G401.6 (cell line): ENCODE results near the gene ROBO2.
"Not testable (repeated sequence)": the region's sequence is repeated elsewhere in the genome, so short reads cannot be mapped to it uniquely, and the experiment has no call there.

Experiments used
- FAIRE-seq: peaks from 2 replicates; lab custom pipeline; 2012; peaks lifted over from hg19 to GRCh38; lab: Jason Lieb, UNC

Gene ROBO2

DNA sequence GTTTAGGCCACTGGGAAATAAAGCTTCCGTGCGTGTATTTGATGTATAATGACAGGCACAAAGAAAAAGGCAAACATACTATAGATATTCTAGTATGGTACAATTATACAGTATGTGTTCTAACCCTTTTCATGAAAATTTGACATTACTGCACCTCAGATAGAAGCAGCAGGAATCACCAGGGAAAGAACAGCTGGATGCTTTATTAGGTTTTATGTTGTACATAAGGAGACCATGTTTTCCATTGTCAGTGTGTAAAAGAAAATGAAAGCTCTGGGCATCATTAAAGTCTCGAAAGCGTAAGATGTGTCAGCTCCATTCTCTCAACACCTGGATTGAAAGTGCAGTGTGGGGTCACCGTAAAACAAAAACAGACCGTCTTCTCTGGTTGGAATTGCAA lies 302.1 kb downstream of the ROBO2 start:
- no peak for FAIRE-seq

- no peak for FAIRE-seq
These were observed 302.8 kb downstream of the ROBO2 start for GRCh38 chr3:77342688-77343087.

GRCh38 chr3:77345009-77345408 lies 305.1 kb downstream of the ROBO2 start:
- no peak for FAIRE-seq

DNA sequence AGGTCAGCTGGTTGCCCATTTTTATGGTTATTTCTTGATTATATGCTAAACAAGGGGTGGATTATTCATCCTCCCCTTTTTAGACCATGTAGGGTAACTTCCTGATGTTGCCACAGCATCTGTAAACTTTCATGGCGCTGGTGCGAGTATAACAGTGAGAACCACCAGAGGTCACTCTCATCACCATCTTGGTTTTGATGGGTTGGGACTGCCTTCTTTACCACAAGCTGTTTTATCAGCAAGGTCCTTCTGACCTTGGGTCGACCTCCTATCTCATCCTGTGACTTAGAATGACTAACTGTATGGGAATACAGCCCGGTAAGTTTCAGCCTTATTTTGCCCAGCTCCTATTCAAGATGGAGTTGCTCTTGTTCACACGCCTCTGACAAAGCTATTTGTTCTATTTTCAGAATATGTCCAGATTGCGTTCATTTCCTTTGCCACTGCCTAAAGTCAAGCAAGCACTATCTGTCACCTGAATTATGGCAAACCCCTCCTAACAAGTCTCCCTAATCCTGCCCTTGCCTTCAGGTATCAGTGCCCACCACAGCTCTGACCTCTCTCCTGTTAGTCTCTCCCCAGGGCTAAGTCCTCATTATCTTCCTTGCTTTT lies 308.5 kb downstream of the ROBO2 start:
- FAIRE-seq = no peak

DNA sequence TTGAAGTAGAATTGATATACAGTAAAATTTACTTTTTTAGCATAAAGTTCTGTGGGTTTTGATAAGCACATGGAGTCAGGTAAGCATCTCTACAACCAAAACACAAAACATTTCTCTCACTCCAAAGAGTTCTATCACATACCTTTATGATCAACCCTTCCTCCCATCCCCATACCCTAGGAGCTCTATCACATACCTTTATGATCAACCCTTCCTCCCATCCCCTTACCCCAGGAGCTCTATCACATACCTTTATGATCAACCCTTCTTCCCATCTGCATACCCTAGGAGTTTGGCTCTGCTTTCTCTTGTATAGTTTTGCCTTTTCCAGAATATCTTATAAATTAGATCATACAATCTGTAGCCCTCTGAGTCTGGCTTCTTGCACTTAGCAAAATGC lies 315.1 kb downstream of the ROBO2 start:
- no peak for FAIRE-seq

DNA sequence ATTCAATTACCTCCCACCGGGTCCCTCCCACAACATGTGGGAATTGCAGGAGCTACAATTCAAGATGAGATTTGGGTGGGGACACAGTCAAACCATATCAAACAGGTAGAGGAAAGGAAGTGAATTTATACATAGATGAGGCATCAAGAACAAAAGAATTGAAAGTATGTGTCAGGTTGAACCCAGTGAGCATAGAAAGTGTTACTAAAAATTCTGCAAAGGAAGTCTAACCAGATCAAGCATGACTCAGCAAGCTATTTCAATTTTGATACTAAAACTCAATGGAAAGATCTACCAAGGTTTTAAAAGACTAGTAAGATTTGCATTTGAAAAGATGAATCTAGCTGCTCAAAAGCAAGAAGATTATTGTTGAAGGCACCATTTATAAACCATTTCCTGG lies 323.0 kb downstream of the ROBO2 start:
- FAIRE-seq = no peak

GRCh38 chr3:77365152-77365551 lies 325.3 kb downstream of the ROBO2 start:
- FAIRE-seq = no peak

GRCh38 chr3:77370413-77370812 lies 330.5 kb downstream of the ROBO2 start:
- FAIRE-seq = no peak

GRCh38 chr3:77372018-77372417 lies 332.1 kb downstream of the ROBO2 start:
- FAIRE-seq = no peak

DNA sequence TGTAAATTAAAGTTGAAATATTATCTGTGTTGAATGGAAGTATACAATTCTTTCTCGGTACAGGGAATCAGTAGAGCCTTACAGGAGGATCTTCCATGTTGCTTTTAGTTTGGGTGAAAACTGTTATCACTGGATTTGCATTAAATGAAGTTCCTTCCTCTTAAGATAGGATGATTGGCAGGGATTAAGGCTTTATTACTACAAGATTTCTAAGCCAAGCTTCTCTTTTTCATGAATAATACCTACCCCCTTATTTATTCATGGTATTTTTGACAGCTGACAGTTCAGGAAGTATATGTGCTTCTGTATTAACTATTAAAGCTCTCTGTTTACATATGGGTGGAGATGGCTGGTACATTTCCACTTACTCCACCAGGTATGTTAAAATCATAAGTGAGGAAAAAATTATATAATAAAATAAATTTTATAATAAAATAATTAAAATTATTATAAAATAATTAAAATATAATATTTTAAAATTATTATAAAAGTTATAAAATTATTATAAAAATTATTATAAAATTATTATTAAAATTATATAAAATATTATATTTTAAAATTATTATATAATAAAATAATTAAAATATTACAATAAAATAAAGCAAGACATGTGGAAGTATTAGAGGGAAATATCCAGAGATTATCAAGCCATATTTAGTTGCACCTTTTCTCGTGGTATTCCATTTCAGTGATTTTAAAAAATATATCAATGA lies 332.9 kb downstream of the ROBO2 start:
- FAIRE-seq = peak; percentile 99

DNA sequence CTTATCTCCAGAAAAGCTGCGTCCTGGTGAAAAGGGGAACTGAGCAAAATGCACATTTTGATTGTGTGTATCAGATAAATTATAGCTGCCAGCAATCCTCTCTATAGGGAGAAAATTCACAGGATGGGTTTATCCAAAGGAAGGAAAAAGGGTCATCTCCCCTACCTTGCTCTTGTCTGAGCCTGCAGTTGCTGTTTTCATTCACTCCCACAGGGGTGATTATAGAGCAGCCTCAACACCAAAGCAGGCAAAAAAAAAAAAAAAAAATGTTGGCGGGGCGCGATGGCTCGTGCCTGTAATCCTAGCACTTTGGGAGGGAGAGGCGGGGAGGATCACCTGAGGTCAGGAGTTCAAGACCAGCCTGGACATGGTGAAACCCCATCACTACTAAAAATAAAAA lies 333.7 kb downstream of the ROBO2 start:
- FAIRE-seq = no peak

GRCh38 chr3:77376511-77376910 lies 336.6 kb downstream of the ROBO2 start:
- FAIRE-seq = no peak

GRCh38 chr3:77377717-77378116 lies 337.8 kb downstream of the ROBO2 start:
- FAIRE-seq = no peak

- FAIRE-seq = no peak
These were observed 340.2 kb downstream of the ROBO2 start for GRCh38 chr3:77380136-77380535.

DNA sequence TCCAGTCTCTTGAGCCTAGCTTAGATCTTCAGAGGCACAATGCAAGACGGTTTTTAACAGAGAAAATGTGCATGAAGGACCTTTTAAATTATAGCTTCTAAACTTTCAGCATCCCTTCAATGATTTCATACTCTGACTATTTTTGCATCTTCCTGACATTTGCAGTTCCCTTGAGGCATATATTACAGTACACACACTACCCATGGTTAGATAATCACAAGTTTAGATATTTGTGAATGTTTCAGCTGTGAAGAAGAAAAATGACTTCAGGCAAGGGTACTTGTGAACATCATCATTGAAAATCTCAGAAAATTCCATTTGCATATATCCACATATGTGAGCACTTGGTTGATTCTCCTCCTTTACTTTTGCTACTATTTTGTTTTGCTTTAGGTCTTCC lies 341.5 kb downstream of the ROBO2 start:
- no peak for FAIRE-seq

GRCh38 chr3:77392181-77392580 lies 352.3 kb downstream of the ROBO2 start:
- no peak for FAIRE-seq

DNA sequence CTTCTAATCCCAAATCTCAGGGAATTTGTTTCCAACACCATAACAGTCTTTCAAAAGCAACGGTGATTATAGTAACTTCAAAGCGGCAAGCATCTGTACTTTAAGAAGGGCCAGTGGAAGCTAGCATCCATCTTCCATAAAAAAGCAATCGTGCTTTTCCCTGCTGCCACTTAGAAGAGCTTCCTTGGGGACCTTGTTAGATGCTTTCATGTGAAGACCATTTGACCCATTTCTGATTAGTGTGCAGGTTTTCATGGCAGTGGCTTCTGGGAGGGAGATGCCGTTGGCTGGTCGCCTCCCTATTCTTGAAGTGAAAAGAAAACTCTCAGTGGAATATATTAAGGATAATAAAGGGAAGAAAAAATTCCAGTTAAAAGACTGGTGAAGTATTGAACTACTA lies 354.1 kb downstream of the ROBO2 start:
- no peak for FAIRE-seq

- no peak for FAIRE-seq
These were observed 365.0 kb downstream of the ROBO2 start for GRCh38 chr3:77404871-77405270.

GRCh38 chr3:77407441-77407840 lies 367.5 kb downstream of the ROBO2 start:
- no peak for FAIRE-seq

DNA sequence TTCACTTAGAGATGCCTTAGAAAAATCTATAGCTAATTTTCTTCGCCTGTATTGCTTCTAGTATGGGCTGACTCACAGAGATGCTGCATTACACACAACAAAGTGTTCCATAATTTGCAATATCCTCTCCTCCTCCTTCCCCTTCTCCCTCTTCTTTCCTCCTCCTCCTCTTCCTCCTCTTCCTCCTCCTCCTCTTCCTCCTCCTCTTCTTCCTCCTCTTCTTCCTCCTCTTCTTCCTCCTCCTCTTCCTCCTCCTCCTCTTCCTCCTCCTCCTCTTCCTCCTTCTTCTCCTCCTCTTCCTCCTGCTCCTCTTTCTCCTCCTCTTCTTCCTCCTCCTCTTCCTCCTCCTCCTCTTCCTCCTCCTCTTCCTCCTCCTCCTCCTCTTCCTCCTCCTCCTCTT lies 370.4 kb downstream of the ROBO2 start:
- FAIRE-seq = not testable (repeated sequence)

GRCh38 chr3:77411334-77411733 lies 371.4 kb downstream of the ROBO2 start:
- FAIRE-seq = no peak

- FAIRE-seq = no peak
These were observed 372.1 kb downstream of the ROBO2 start for GRCh38 chr3:77412021-77412438.

DNA sequence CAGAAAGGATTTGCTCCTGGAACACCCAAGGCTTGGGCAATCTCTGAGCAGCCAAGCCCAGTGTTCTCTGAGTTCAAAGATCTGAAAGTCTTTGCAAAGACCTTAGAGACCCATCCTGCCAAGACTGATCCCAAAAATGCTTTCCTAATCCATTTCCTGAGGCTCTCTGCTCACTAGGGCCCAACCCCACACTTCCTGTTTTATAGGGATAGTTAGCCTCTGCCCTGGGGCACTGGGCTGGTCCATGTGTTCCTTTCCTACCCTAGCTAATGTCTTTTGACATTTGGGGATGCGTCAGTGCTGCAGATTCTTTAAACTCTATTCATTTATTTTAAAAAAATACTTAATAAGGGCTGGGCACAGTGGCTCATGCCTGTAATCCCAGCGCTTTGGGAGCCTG lies 372.7 kb downstream of the ROBO2 start:
- no peak for FAIRE-seq

DNA sequence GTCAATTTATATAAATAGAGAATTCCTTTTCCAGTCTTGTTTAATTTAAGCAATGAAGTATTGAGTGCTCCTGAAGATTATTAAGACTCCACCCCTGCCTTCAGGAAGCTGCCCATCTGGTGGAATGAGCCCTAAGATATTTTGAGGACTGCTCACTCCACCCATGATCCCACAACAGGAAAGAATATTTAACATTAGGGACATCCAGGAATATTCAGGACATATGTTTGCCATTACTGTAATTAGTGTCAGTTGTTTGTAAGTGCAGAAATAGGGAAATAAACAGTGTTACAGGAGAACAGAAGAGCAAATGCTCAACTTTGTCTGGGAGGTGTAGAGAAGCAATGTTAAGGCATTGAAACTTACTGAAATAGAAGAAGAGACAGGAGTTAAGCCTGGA lies 375.0 kb downstream of the ROBO2 start:
- no peak for FAIRE-seq
